ENCODE results near the gene RYR1.
"Not testable (repeated sequence)": the region's sequence is repeated elsewhere in the genome, so short reads cannot be mapped to it uniquely, and the experiment has no call there.

RYR1 gene

DNA sequence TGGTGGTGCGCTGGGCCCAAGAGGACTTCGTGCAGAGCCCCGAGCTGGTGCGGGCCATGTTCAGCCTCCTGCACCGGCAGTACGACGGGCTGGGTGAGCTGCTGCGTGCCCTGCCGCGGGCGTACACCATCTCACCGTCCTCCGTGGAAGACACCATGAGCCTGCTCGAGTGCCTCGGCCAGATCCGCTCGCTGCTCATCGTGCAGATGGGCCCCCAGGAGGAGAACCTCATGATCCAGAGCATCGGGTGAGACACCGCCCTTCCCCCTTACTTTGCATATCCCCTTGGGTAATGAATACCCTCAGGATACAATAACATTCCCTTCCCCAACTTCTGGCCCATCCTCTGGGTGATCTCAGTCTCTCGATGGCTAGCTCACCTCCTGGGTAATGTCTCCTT, 60.9 kb downstream of the RYR1 start:
- Mint-ChIP-seq H3K27ac (no peak overlapping the region), H3K9me3 (peaks cover 16% of the 10 kb centered on the region), H3K27me3 (ENCODE audit: low read depth, poor library complexity) (peaks cover 10% of the 10 kb centered on the region), H3K4me1 (no peaks in the 10 kb centered on the region), H3K36me3 (ENCODE audit: low read depth) (peaks cover 33% of the 10 kb centered on the region), H3K4me3 (no peak overlapping the region)
- TF ChIP-seq, protein P1, sequence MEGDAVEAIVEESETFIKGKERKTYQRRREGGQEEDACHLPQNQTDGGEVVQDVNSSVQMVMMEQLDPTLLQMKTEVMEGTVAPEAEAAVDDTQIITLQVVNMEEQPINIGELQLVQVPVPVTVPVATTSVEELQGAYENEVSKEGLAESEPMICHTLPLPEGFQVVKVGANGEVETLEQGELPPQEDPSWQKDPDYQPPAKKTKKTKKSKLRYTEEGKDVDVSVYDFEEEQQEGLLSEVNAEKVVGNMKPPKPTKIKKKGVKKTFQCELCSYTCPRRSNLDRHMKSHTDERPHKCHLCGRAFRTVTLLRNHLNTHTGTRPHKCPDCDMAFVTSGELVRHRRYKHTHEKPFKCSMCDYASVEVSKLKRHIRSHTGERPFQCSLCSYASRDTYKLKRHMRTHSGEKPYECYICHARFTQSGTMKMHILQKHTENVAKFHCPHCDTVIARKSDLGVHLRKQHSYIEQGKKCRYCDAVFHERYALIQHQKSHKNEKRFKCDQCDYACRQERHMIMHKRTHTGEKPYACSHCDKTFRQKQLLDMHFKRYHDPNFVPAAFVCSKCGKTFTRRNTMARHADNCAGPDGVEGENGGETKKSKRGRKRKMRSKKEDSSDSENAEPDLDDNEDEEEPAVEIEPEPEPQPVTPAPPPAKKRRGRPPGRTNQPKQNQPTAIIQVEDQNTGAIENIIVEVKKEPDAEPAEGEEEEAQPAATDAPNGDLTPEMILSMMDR (IDR thresholded peaks at IDR 0.05): no peak
- no peak for DNase-seq

DNA sequence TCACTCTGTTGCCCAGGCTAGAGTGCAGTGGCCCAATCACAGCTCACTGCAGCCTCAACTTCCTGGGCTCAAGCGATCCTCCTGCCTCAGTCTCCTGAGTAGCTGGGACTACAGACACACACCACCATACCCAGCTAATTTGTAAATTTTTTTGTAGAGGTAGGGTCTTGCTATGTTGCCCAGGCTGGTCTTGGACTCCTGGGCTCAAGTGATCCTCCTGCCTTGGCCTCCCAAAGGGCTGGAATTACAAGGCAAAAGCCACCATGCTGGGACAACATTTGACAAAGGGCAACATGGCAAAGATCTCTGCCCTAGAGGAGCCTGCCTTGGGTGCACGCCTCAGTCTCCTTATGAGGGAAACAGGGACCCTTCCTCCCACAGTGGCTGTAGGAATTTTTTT, 61.9 kb downstream of the RYR1 start:
- H3K4me1 Mint-ChIP-seq, DNase-seq, H3K4me3 Mint-ChIP-seq, H3K27ac Mint-ChIP-seq: not testable (repeated sequence)
- peaks cover 12% of the 10 kb centered on the region for H3K9me3 Mint-ChIP-seq
- peaks cover 16% of the 10 kb centered on the region for H3K27me3 Mint-ChIP-seq (ENCODE audit: low read depth, poor library complexity)
- peaks cover 28% of the 10 kb centered on the region for H3K36me3 Mint-ChIP-seq (ENCODE audit: low read depth)

DNA sequence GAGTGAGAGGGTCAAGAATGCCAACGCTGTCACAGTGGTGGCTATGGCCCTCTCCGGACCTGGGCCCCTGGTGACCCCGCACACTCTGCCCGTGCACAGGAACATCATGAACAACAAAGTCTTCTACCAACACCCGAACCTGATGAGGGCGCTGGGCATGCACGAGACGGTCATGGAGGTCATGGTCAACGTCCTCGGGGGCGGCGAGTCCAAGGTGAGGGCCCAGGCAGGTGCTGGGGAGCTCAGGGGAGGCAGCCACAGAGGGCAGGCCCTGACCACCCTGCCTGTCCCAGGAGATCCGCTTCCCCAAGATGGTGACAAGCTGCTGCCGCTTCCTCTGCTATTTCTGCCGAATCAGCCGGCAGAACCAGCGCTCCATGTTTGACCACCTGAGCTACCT, 62.6 kb downstream of the RYR1 start:
- H3K4me3 Mint-ChIP-seq: no peak overlapping the region
- DNase-seq: no peak
- no peak overlapping the region for H3K27ac Mint-ChIP-seq
- H3K27me3 Mint-ChIP-seq (ENCODE audit: low read depth, poor library complexity): peaks cover 13% of the 10 kb centered on the region
- peaks cover 24% of the 10 kb centered on the region for H3K36me3 Mint-ChIP-seq (ENCODE audit: low read depth)
- no peaks in the 10 kb centered on the region for H3K4me1 Mint-ChIP-seq
- TF ChIP-seq, protein P1 (IDR thresholded peaks at IDR 0.05): no peak
- H3K9me3 Mint-ChIP-seq: peaks cover 5% of the 10 kb centered on the region

DNA sequence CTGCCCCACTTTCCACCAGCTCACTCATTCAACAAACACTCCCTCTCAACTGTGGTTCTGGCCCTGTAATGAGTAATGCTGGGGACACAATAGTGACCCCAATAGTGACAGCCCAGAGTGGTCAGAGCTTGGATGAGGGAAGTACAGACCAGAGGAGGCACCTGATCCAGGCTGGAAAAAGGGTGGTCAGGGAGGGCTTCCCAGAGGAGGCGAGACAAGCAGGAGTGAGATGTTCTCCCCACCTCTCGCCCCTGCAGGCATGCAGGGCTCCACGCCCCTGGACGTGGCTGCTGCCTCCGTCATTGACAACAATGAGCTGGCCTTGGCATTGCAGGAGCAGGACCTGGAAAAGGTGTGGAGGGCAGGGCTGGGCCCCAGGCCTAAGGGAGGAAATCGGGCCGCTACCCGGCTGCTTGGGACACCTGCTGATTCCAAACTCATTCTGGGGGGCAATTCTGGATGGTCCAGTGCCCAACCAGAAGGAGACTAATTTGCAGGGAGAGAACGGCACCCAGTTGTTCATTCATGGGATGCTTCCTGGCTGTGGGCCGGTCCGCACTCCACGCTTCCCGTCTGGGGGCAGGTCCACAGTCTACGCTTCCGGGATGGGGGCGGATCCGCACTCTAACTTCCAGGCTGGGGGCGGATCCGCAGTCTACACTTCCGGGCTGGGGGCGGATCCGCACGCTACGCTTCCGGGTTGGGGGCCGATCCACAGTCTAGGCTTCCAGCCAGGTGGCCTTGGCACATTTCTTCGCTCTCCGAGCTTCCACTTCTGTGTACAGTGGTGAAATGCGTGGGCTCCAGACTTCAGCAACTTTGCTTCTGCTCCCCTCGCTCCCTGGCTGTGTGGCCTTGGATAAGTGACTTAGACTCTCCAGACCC, 63.4 kb downstream of the RYR1 start:
- no peaks in the 10 kb centered on the region for H3K4me1 Mint-ChIP-seq
- H3K9me3 Mint-ChIP-seq: peaks cover under 1% of the 10 kb centered on the region
- H3K4me3 Mint-ChIP-seq: no peak overlapping the region
- H3K27ac Mint-ChIP-seq: no peak overlapping the region
- DNase-seq: no peak
- H3K36me3 Mint-ChIP-seq (ENCODE audit: low read depth): peaks cover 22% of the 10 kb centered on the region
- H3K27me3 Mint-ChIP-seq (ENCODE audit: low read depth, poor library complexity): peaks cover 10% of the 10 kb centered on the region
- TF ChIP-seq, protein P1 (IDR thresholded peaks at IDR 0.05): no peak

DNA sequence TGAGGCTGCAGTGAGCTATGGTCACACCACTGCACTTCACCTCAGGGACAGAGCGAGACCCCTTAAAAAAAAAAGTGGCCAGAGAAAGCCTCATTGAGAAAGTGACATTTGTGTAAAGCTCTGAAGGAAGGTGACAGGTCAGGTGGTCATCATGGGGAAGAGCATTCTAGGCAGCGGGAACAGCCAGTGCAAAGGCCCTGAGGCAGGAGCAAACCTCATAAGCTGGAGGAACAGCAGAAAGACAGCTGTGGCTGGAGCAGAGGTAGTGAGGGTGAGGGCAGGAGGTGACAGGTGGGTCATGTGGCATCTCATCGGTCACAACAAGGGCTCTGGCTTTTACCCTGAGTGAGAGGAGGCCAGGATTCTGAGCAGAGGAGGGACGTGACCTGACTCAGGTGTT, 64.4 kb downstream of the RYR1 start:
- Mint-ChIP-seq H3K9me3 (no peaks in the 10 kb centered on the region), H3K36me3 (ENCODE audit: low read depth) (peaks cover 20% of the 10 kb centered on the region), H3K4me1 (no peaks in the 10 kb centered on the region), H3K27ac (no peak overlapping the region), H3K27me3 (ENCODE audit: low read depth, poor library complexity) (peaks cover 6% of the 10 kb centered on the region), H3K4me3 (no peak overlapping the region)
- TF ChIP-seq, protein P1 (IDR thresholded peaks at IDR 0.05): no peak
- no peak for DNase-seq

DNA sequence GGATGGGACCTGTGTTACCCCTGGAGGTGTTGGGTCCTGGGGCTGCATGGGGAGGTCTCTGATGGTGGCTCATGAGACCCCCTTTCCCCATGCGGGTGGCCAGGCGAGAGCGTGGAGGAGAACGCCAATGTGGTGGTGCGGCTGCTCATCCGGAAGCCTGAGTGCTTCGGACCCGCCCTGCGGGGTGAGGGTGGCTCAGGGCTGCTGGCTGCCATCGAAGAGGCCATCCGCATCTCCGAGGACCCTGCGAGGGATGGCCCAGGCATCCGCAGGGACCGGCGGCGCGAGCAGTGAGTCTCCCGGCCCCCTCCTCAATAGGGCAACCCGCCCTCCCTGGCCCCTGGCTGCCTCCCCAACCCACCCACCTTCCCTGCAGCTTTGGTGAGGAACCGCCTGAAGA, 66.0 kb downstream of the RYR1 start:
- Mint-ChIP-seq H3K36me3 (ENCODE audit: low read depth) (peaks cover 33% of the 10 kb centered on the region), H3K4me1 (no peaks in the 10 kb centered on the region), H3K27me3 (ENCODE audit: low read depth, poor library complexity) (peaks cover 9% of the 10 kb centered on the region), H3K4me3 (no peak overlapping the region), H3K9me3 (peaks cover 3% of the 10 kb centered on the region), H3K27ac (no peak overlapping the region)
- TF ChIP-seq, protein P1 (IDR thresholded peaks at IDR 0.05): no peak
- DNase-seq: no peak

Measured in nephron progenitor cell (in vitro differentiated cells).